Measurements from ENCODE around the gene HAUS3. TPM values are rescaled to one million over a fixed set of nuclear protein-coding genes. Genes with fewer than 3 reads are reported as not detected.

HAUS3 gene
- total RNA-seq, 1 experiment from 2014 or later: 18.0 TPM

DNA sequence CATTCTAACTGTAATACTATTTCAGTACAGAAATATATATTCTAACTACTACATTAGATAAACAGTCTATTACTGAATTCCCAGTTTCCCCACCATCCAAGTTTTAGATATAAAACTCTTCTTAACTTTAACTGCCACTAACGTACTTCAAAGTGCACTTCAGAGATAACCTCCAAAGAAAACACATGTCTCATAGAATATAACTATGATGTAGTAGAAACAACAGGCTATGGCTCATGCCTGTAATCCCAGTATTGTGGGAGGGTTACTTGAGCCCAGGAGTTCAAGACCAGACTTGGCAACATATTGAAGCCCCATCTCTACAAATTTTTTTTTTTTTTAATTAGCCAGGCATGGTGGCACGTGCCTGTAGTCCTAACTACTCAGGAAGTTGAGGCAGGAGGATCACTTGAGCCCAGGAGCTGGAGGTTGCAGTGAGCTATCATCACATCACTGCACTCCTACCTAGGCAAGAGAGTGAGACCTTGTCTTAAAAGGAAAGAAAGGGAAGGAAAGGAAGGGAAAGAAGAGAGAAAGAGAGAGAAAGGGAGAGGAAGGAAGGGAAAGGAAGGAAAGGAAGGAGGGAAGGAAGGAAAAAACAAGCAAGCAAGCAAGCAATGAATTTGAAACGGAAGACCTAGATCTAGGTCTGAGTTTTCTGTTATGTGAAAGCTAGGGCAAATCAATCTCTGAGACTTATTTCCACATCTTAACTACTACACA lies 4.8 kb downstream of the HAUS3 start:
- Mint-ChIP-seq H3K9me3 (no peaks in the 10 kb centered on the region), H3K27me3 (ENCODE audit: low read depth) (no peaks in the 10 kb centered on the region), H3K27ac (peak overlapping the region in 1 of 3 experiments; percentile 17; a peak in 2 of 7 replicates), H3K36me3 (ENCODE audit: insufficient read depth in 1 of 3, low read depth in 3 of 3) (peaks cover 4 to 38% (median 35%) of the 10 kb centered on the region in 3 experiments; a peak in 5 of 7 replicates), H3K4me3 (peak overlapping the region in 1 of 2 experiments; percentile 10; a peak in 1 of 5 replicates), H3K4me1 (peaks cover 22 to 25% of the 10 kb centered on the region in 2 experiments)
- no peaks in the 10 kb centered on the region for H3K79me1 ChIP-seq (ENCODE audit: insufficient read depth, low read depth, low read length, poor library complexity, severe bottlenecking)
- no peak overlapping the region for H3K14ac ChIP-seq (ENCODE audit: insufficient read depth, low read length)
- no peak overlapping the region for H3K18ac ChIP-seq (ENCODE audit: insufficient read length, low read depth, low read length)
- no peak overlapping the region for H2AK5ac ChIP-seq (ENCODE audit: insufficient read length, low read length)
- no peak overlapping the region for H3T11ph ChIP-seq (ENCODE audit: low read length)
- H3K4me2 ChIP-seq (ENCODE audit: insufficient read depth, insufficient read length, low read length): no peak overlapping the region
- no peak overlapping the region for H4K5ac ChIP-seq (ENCODE audit: insufficient read length, low read depth, low read length)
- WGBS (ENCODE audit: extremely low coverage, insufficient read length, low lambda C conversion rate): no CpG with 5 or more reads among the region's 3 CpGs
- no peak overlapping the region for H3K9ac ChIP-seq (ENCODE audit: extremely low read depth, insufficient read length, low read length)
- H4K20me1 ChIP-seq (ENCODE audit: control insufficient read depth, insufficient read depth, insufficient read length): no peaks in the 10 kb centered on the region
- H3K4me1 ChIP-seq (ENCODE audit: insufficient read depth, low read length): no peaks in the 10 kb centered on the region
- H2BK12ac ChIP-seq (ENCODE audit: insufficient read length, low read depth, low read length): no peak overlapping the region
- no peak overlapping the region for H4K8ac ChIP-seq (replicated peaks; ENCODE audit: insufficient read length, low read depth, low read length)
- H3K56ac ChIP-seq (ENCODE audit: insufficient read length, low read depth, low read length): no peak overlapping the region
- no peak overlapping the region for H2BK15ac ChIP-seq (ENCODE audit: low read depth, low read length)
- no peaks in the 10 kb centered on the region for H3K9me3 ChIP-seq (ENCODE audit: control insufficient read depth, low read depth, low read length)
- H2AFZ ChIP-seq (ENCODE audit: low read length): no peak overlapping the region
- H4K91ac ChIP-seq (ENCODE audit: insufficient read length, low read depth, low read length): no peak overlapping the region
- H3K79me2 ChIP-seq (ENCODE audit: insufficient read depth, low read length): peaks cover 6% of the 10 kb centered on the region; the same call in 1 of the 2 replicates
- H3K27ac ChIP-seq (ENCODE audit: insufficient read length, low read depth, low read length): no peak overlapping the region
- TF ChIP-seq, protein P1, sequence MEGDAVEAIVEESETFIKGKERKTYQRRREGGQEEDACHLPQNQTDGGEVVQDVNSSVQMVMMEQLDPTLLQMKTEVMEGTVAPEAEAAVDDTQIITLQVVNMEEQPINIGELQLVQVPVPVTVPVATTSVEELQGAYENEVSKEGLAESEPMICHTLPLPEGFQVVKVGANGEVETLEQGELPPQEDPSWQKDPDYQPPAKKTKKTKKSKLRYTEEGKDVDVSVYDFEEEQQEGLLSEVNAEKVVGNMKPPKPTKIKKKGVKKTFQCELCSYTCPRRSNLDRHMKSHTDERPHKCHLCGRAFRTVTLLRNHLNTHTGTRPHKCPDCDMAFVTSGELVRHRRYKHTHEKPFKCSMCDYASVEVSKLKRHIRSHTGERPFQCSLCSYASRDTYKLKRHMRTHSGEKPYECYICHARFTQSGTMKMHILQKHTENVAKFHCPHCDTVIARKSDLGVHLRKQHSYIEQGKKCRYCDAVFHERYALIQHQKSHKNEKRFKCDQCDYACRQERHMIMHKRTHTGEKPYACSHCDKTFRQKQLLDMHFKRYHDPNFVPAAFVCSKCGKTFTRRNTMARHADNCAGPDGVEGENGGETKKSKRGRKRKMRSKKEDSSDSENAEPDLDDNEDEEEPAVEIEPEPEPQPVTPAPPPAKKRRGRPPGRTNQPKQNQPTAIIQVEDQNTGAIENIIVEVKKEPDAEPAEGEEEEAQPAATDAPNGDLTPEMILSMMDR (conservative IDR thresholded peaks at IDR 0.05): no peak
- DNase-seq: no peak
- no peak overlapping the region for H2BK120ac ChIP-seq (ENCODE audit: low read depth, low read length, poor library complexity, severe bottlenecking)
- no peak overlapping the region for H3K4ac ChIP-seq (ENCODE audit: low read depth, low read length)
- H2BK5ac ChIP-seq (ENCODE audit: insufficient read length, low read length): no peak overlapping the region
- no peak overlapping the region for H3K23ac ChIP-seq (ENCODE audit: insufficient read length, low read depth, low read length)
- no peaks in the 10 kb centered on the region for H3K27me3 ChIP-seq (ENCODE audit: insufficient read depth, low read length)
- H2BK20ac ChIP-seq (ENCODE audit: low read depth, low read length, poor library complexity, severe bottlenecking): no peak overlapping the region
- H3K23me2 ChIP-seq (ENCODE audit: insufficient read length, low read depth, low read length, poor library complexity, severe bottlenecking): no peaks in the 10 kb centered on the region
